Natural killer cell (primary cell): ENCODE results near the gene BCL2L14. TPM values are rescaled to one million over a fixed set of nuclear protein-coding genes. Genes with fewer than 3 reads are reported as not detected.

ENCODE experiments used
- ATAC-seq, 3 donors: fragments of 150-1000 bp in 2 of 3; fragments of 200-7000 bp in 1 of 3; cut with Tn5 transposase; 1 replicate in 1 of 3; 2 replicates in 2 of 3; pipeline ENCODE4 v1.10.0; 2021; ENCODE audit warnings: mild to moderate bottlenecking in 2 of 3, moderate library complexity in 2 of 3
- DNase-seq, 2 donors: peaks; one replicate each; pipeline versions ENCODE4 v3.0.0 to v3.0.0-alpha.2; 2013 to 2021; ENCODE audit warnings: mixed read lengths in 1 of 2
- H3K27ac ChIP-seq: one replicate; pipeline ENCODE4 v1.5.1; 2013; ENCODE audit warnings: mild to moderate bottlenecking, low read length
- H3K27me3 ChIP-seq: one replicate; pipeline ENCODE4 v1.6.1; 2013; ENCODE audit warnings: low read length; ENCODE audit not compliant: control insufficient read depth, insufficient read depth
- H3K36me3 ChIP-seq: one replicate; pipeline ENCODE4 v1.6.1; 2013; ENCODE audit warnings: low read length; ENCODE audit not compliant: control insufficient read depth, insufficient read depth
- H3K4me1 ChIP-seq: one replicate; pipeline ENCODE4 v1.6.1; 2013; ENCODE audit warnings: low read length; ENCODE audit not compliant: control insufficient read depth, insufficient read depth
- H3K4me3 ChIP-seq: one replicate; pipeline ENCODE4 v1.5.1; 2013; ENCODE audit warnings: low read length
- H3K9me3 ChIP-seq: one replicate; pipeline ENCODE4 v1.6.1; 2013; ENCODE audit warnings: low read length; ENCODE audit not compliant: control insufficient read depth, insufficient read depth
- H3K27ac Mint-ChIP-seq, 2 donors: one replicate each; pipeline ENCODE4 v1.8.0; 2022; ENCODE audit warnings: mild to moderate bottlenecking in 2 of 2, mixed read lengths in 2 of 2, moderate library complexity in 1 of 2
- H3K27me3 Mint-ChIP-seq, 2 donors: one replicate each; pipeline ENCODE4 v1.8.0; 2022; ENCODE audit warnings: low read depth in 2 of 2, mixed read lengths in 2 of 2
- H3K36me3 Mint-ChIP-seq: one replicate; pipeline ENCODE4 v1.8.0; 2022; ENCODE audit warnings: mixed read lengths
- H3K4me1 Mint-ChIP-seq, 2 donors: one replicate each; pipeline ENCODE4 v1.8.0; 2022; ENCODE audit warnings: mixed read lengths in 2 of 2
- H3K4me3 Mint-ChIP-seq: one replicate; pipeline ENCODE4 v1.8.0; 2022; ENCODE audit warnings: mild to moderate bottlenecking, moderate library complexity, mixed read lengths
- H3K9me3 Mint-ChIP-seq, 2 donors: one replicate each; pipeline ENCODE4 v1.8.0; 2022; ENCODE audit warnings: mixed read lengths in 2 of 2
- CTCF ChIP-seq: fragments of 200-600 bp; IDR thresholded peaks from one replicate; pipeline ENCODE4 v1.8.0; 2022; ENCODE audit warnings: antibody characterized with exemption
- WGBS: methylation state at CpG from one replicate; pipeline ENCODE4 v1.1.7; 2013; ENCODE audit warnings: missing lambda C conversion rate; ENCODE audit not compliant: insufficient coverage; 5-methylcytosine and 5-hydroxymethylcytosine counted together
- intact Hi-C: fragments of 100-400 bp; cut with micrococcal nuclease; formaldehyde crosslinking; loops from one replicate; pipeline ENCODE4 v1.14.2; 2022
- total RNA-seq, 4 donors: library from RNA; stranded (reverse); fragments of 120-200 nt in 1 of 4; gene quantifications; one replicate each; pipeline versions ENCODE4 v1.2.3 to v1.2.4, GENCODE V29; 2013 to 2022

BCL2L14 gene
- total RNA-seq, 3 donors from 2014 or later (not counting 1 experiment from before 2014, with no cell fraction given): 0.49 TPM; not detected in 2

GRCh38 chr12:12033824-12034223 is 36.9 kb upstream of the BCL2L14 start:
- Mint-ChIP-seq H3K4me3 (peak overlapping the region; percentile 1), H3K36me3 (no peaks in the 10 kb centered on the region)
- 69% methylated on average over 4 of the region's 5 CpGs for WGBS

GRCh38 chr12:12034344-12034743 is 36.4 kb upstream of the BCL2L14 start:
- H3K36me3 ChIP-seq: no peaks in the 10 kb centered on the region
- no peak overlapping the region for H3K27ac ChIP-seq
- no peaks in the 10 kb centered on the region for H3K9me3 ChIP-seq
- H3K4me1 ChIP-seq: peaks cover 16% of the 10 kb centered on the region
- WGBS: 96% methylated on average over 3 of the region's 3 CpGs
- Mint-ChIP-seq H3K4me3 (no peak overlapping the region), H3K27me3 (peaks cover 10 to 52% of the 10 kb centered on the region in 2 donors), H3K4me1 (peaks cover 12 to 19% of the 10 kb centered on the region in 2 donors), H3K27ac (no peak overlapping the region), H3K9me3 (no peaks in the 10 kb centered on the region), H3K36me3 (no peaks in the 10 kb centered on the region)
- ATAC-seq: no peak
- intact Hi-C loops: loop anchor here (10.0 kb wide), 1 partner anchor 1260 kb away; no protein-coding TSS in a partner anchor
- no peak overlapping the region for H3K4me3 ChIP-seq
- no peak for TF ChIP-seq CTCF
- no peak for DNase-seq
- H3K27me3 ChIP-seq: no peaks in the 10 kb centered on the region

More at GRCh38 chr12:12033824-12034223, 36.9 kb upstream of the BCL2L14 start:
- intact Hi-C loops: loop anchor here (1.0 to 10.0 kb wide), 3 partner anchors 453 to 1259 kb away; no protein-coding TSS in a partner anchor
- Histone ChIP-seq H3K27ac (no peak overlapping the region), H3K9me3 (no peaks in the 10 kb centered on the region), H3K27me3 (no peaks in the 10 kb centered on the region), H3K4me1 (peaks cover 16% of the 10 kb centered on the region), H3K4me3 (no peak overlapping the region), H3K36me3 (no peaks in the 10 kb centered on the region)
- H3K9me3 Mint-ChIP-seq: no peaks in the 10 kb centered on the region
- no peak overlapping the region for H3K27ac Mint-ChIP-seq
- peaks cover 12 to 19% of the 10 kb centered on the region in 2 donors for H3K4me1 Mint-ChIP-seq
- ATAC-seq (no peak), DNase-seq (no peak)
- TF ChIP-seq CTCF: no peak
- H3K27me3 Mint-ChIP-seq: peaks cover 10 to 50% of the 10 kb centered on the region in 2 donors

GRCh38 chr12:12035229-12035628 is 35.5 kb upstream of the BCL2L14 start:
- intact Hi-C loops: loop anchor here (10.0 kb wide), 1 partner anchor 1260 kb away; no protein-coding TSS in a partner anchor
- DNase-seq: no peak
- no CpG with 5 or more reads among the region's 1 CpG for WGBS
- Histone ChIP-seq H3K9me3 (no peaks in the 10 kb centered on the region), H3K4me3 (no peak overlapping the region), H3K27ac (no peak overlapping the region), H3K4me1 (peaks cover 16% of the 10 kb centered on the region), H3K27me3 (no peaks in the 10 kb centered on the region), H3K36me3 (no peaks in the 10 kb centered on the region)
- TF ChIP-seq CTCF: no peak
- Mint-ChIP-seq H3K27ac (no peak overlapping the region), H3K4me1 (peaks cover 12 to 19% of the 10 kb centered on the region in 2 donors), H3K27me3 (peaks cover 10 to 50% of the 10 kb centered on the region in 2 donors), H3K4me3 (no peak overlapping the region), H3K9me3 (no peaks in the 10 kb centered on the region), H3K36me3 (no peaks in the 10 kb centered on the region)
- no peak for ATAC-seq

- peaks cover 14 to 48% of the 10 kb centered on the region in 2 donors for H3K27me3 Mint-ChIP-seq
- H3K4me1 Mint-ChIP-seq: peaks cover 12 to 16% of the 10 kb centered on the region in 2 donors
- intact Hi-C loops: loop anchor here (10.0 kb wide), 1 partner anchor 1262 kb away; no protein-coding TSS in a partner anchor
- no peaks in the 10 kb centered on the region for H3K36me3 ChIP-seq
- ATAC-seq: no peak
- H3K27ac Mint-ChIP-seq: no peak overlapping the region
- peaks cover 14% of the 10 kb centered on the region for H3K4me1 ChIP-seq
- no peaks in the 10 kb centered on the region for H3K9me3 ChIP-seq
- no peak overlapping the region for H3K4me3 Mint-ChIP-seq
- no peak for TF ChIP-seq CTCF
- H3K36me3 Mint-ChIP-seq: no peaks in the 10 kb centered on the region
- H3K27ac ChIP-seq: no peak overlapping the region
- no peak for DNase-seq
- no peaks in the 10 kb centered on the region for H3K9me3 Mint-ChIP-seq
- H3K4me3 ChIP-seq: no peak overlapping the region
- no peaks in the 10 kb centered on the region for H3K27me3 ChIP-seq
Measured at GRCh38 chr12:12036901-12037300, 33.8 kb upstream of the BCL2L14 start.
